ENCODE measurements around the gene SCAND1.

The SCAND1 gene

DNA sequence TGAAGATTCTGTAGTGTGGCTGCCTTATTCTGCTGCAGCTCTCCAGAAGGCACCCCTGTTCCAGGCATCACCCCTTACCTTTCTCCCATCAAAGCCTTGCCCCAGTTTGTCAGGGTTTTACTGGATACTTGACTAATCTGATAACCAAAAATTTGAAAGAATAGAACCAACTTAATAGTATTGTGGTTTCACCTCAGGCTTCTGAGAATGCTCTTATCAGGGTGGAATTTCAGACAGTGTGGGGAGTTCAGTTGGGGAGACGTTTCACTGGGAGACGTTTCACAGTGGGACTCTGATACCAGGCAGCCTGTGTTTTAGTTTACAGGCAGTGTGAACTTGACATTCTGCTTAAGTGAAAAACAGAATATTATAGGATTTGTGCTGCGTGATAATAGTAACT lies 50.5 kb downstream of the SCAND1 start:
- DNase-seq: no peak

All from inflammatory macrophage (primary cell).